Mesangial cell (primary cell): ENCODE results near the gene DCDC2. TPM values are rescaled to one million over a fixed set of nuclear protein-coding genes. Genes with fewer than 3 reads are reported as not detected.

Experiments used
- total RNA-seq: library from RNA; depleted of rRNA; stranded (reverse); fragments of >200 nt; gene quantifications from 2 replicates; pipeline ENCODE4 v1.2.3, GENCODE V29; 2015

Gene DCDC2
- 45.6 and 93.4 TPM in 2 replicates for total RNA-seq

DNA sequence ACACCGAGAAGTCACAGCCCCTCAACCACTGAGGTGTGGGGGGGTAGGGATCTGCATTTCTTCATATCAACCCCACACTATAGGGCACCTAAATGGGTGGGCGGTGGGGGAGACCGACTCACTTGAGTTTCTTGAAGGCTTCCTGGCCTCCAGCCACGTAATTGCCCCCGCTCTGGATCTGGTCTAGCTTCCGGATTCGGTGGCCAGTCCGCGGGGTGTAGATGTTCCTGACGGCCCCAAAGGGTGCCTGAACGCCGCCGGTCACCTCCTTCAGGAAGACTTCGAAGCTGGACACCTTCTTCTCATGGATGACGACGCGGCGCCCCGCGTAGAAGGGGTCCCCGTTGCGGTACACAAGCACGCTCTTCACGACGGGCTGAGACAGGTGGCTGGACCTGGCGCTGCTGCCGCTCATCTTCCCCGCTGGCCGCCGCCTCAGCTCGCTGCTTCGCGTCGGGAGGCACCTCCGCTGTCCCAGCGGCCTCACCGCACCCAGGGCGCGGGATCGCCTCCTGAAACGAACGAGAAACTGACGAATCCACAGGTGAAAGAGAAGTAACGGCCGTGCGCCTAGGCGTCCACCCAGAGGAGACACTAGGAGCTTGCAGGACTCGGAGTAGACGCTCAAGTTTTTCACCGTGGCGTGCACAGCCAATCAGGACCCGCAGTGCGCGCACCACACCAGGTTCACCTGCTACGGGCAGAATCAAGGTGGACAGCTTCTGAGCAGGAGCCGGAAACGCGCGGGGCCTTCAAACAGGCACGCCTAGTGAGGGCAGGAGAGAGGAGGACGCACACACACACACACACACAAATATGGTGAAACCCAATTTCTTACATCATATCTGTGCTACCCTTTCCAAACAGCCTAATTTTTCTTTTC lies at the start of gene DCDC2:
Gene DCDC2, minus strand, starts transcription at position 724 of the 883 bp plus-strand sequence. Its CDS starts 309 bp downstream, at position 415.

GRCh38 chr6:24402697-24403500 lies 45.0 kb upstream of the DCDC2 start, which contains the start of gene MRS2:
TSS of gene MRS2 (plus strand) at chr6:24402936. CDS start at chr6:24403047, 111 bp downstream.

DNA sequence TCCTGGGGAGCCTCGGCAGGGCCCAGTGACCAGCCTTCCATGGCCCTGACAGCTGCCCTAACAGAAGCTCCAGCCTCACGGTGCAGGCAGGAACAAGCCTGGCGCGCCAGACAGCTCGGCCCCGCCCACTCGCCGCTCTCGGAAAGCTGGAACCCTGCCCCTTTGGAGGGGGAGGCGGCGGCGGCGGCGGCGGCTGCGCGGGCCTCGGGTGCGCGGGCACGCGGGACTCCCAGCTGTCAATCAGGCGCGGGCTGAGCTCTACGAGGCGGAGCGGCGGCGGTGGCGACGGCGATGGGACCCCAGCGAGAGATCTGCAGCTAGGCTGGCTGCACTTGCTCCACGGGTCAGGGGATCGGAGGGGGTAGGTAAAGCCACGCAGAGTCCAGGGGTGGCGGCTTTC lies 231.9 kb downstream of the DCDC2 start, which contains the start of gene NRSN1:
Gene NRSN1, plus strand, starts transcription at position 236 of the 400 bp plus-strand sequence. CDS start 8,113 bp downstream, outside the sequence.

Other genes with a start within 250 kb of the DCDC2 start
- gene NRSN1, start 231.8 kb downstream of the DCDC2 start, total RNA-seq: not detected in 2 replicates
- 26.1 and 33.2 TPM in 2 replicates for gene MRS2, start 44.9 kb upstream of the DCDC2 start, total RNA-seq
- gene GPLD1, start 131.5 kb upstream of the DCDC2 start, total RNA-seq: 0.81 and 4.1 TPM in 2 replicates
- gene ALDH5A1, start 136.9 kb upstream of the DCDC2 start, total RNA-seq: 2.4 and 12.0 TPM in 2 replicates